ENCODE results near the gene PGAP3.
A peak's percentile ranks its signal among the peaks of the same experiment; 100 is the strongest.

Gene PGAP3

GRCh38 chr17:39643271-39643670, 44.6 kb downstream of the PGAP3 start:
- no peak for FAIRE-seq
- TF ChIP-seq POLR2AphosphoS5 (IDR thresholded peaks at IDR 0.05; ENCODE audit: low read depth, low read length): no peak
- TF ChIP-seq POLR2A (IDR thresholded peaks at IDR 0.05; ENCODE audit: low read depth, low read length): no peak
- TF ChIP-seq TAF1 (IDR thresholded peaks at IDR 0.05; ENCODE audit: borderline replicate concordance, low read depth, low read length): no peak
- no peak for DNase-seq (ENCODE audit: insufficient read length)

GRCh38 chr17:39642291-39643074, 45.4 kb downstream of the PGAP3 start:
- FAIRE-seq (no peak), DNase-seq (ENCODE audit: insufficient read length) (no peak)
- TF ChIP-seq POLR2AphosphoS5 (IDR thresholded peaks at IDR 0.05; ENCODE audit: low read depth, low read length) (no peak), POLR2A (IDR thresholded peaks at IDR 0.05; ENCODE audit: low read depth, low read length) (no peak), TAF1 (IDR thresholded peaks at IDR 0.05; ENCODE audit: borderline replicate concordance, low read depth, low read length) (no peak)

- TF ChIP-seq TAF1 (IDR thresholded peaks at IDR 0.05; ENCODE audit: borderline replicate concordance, low read depth, low read length) (no peak), POLR2A (IDR thresholded peaks at IDR 0.05; ENCODE audit: low read depth, low read length) (no peak), POLR2AphosphoS5 (IDR thresholded peaks at IDR 0.05; ENCODE audit: low read depth, low read length) (no peak)
- no peak for FAIRE-seq
These were observed 46.0 kb downstream of the PGAP3 start for GRCh38 chr17:39641883-39642282.

GRCh38 chr17:39641097-39641496, 46.8 kb downstream of the PGAP3 start:
- no peak for FAIRE-seq
- DNase-seq (ENCODE audit: insufficient read length): no peak
- TF ChIP-seq POLR2A (IDR thresholded peaks at IDR 0.05; ENCODE audit: low read depth, low read length) (no peak), TAF1 (IDR thresholded peaks at IDR 0.05; ENCODE audit: borderline replicate concordance, low read depth, low read length) (no peak), POLR2AphosphoS5 (IDR thresholded peaks at IDR 0.05; ENCODE audit: low read depth, low read length) (no peak)

More at GRCh38 chr17:39641883-39642282, 46.0 kb downstream of the PGAP3 start:
- no peak for DNase-seq (ENCODE audit: insufficient read length)

DNA sequence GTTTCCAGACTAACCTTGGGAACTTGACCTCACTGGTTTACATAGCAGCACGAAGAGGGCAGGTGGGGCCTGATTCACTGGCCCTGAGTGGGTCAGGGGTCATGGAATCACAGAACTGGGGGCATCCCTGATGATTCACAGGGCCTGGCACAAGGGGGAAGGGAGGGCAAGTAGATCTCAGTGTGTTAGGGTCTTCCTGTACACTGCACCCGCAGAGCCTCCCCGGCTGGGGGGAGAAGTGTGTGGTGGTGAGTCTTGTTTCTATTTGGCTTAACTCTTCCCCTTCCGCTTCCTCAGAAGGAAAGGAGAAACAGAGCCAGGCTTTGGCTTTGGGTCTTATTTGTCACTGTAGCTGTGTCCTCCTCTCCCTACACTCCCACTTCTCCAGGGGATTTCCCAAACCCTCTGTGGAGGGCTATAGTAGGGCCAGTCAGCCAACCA, 47.2 kb downstream of the PGAP3 start:
- no peak for TF ChIP-seq TAF1 (IDR thresholded peaks at IDR 0.05; ENCODE audit: borderline replicate concordance, low read depth, low read length)
- no peak for TF ChIP-seq POLR2A (IDR thresholded peaks at IDR 0.05; ENCODE audit: low read depth, low read length)
- no peak for TF ChIP-seq POLR2AphosphoS5 (IDR thresholded peaks at IDR 0.05; ENCODE audit: low read depth, low read length)
- FAIRE-seq (no peak), DNase-seq (ENCODE audit: insufficient read length) (no peak)

DNA sequence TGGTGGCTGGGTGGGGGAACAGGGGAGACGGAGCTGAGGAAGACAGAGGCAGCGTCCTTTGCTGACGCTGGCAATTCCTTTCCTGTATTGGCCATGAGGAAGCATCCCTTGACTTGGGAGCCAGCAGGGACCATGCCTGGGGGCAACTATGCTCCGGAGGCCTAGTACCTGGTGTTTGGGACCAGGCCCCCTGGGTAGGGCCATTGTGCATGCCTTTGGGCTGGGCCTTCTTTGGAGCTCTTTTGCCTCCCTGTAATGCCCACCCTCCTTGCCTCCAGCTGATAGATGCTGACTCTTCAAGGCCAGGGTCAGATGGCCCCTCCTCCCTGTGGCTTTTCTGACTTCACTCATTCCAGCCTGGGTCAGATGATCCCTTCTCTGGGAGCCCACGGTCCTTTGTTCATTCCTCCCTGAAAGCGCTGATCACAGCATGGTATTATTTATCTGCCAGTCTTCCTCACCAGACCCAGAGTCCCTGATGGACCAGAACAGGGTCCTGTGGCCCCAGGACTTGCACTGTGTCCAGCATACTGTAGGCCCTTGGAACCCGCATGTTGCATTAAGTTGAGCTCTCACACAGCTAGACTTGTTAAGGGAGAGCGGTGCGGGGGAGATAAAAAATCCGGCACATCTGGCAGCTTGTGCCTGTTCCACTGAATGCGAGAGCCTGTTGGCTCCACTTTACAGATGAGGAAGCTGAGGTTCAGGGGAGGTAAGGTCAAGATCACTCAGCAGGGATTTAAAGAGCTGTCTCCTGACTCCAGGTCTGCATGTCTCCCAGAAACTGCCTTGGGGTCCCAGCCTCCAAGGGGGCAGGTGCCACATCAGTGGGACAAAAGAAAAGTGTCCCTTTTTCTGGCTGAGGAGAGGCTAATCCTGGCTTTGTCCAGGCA, 48.0 kb downstream of the PGAP3 start:
- no peak for DNase-seq (ENCODE audit: insufficient read length)
- FAIRE-seq: no peak

DNA sequence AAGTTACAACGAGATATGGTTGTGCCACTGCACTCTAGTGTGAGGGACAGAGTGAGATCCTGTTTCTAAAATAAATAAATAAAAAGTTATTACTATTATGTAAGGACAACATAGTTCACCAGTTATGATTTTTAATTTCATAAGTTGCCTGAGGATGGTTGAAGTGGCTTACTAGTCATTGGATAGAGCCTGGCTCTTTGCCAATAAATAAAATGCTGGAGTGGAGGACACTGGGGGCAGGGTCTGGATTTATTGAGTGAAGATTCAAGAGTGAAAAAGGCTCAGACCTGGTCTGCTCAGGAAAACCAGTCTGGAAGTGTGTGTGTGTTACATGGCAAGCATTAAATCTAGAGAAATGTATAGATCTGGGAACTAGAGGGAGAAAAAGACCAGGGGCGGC, 48.8 kb downstream of the PGAP3 start:
- no peak for FAIRE-seq
- TF ChIP-seq TAF1 (IDR thresholded peaks at IDR 0.05; ENCODE audit: borderline replicate concordance, low read depth, low read length) (no peak), POLR2A (IDR thresholded peaks at IDR 0.05; ENCODE audit: low read depth, low read length) (no peak), POLR2AphosphoS5 (IDR thresholded peaks at IDR 0.05; ENCODE audit: low read depth, low read length) (no peak)

More for the DNA sequence above, 48.0 kb downstream of the PGAP3 start:
- TF ChIP-seq POLR2AphosphoS5 (IDR thresholded peaks at IDR 0.05; ENCODE audit: low read depth, low read length) (no peak), TAF1 (IDR thresholded peaks at IDR 0.05; ENCODE audit: borderline replicate concordance, low read depth, low read length) (no peak), POLR2A (IDR thresholded peaks at IDR 0.05; ENCODE audit: low read depth, low read length) (no peak)

DNA sequence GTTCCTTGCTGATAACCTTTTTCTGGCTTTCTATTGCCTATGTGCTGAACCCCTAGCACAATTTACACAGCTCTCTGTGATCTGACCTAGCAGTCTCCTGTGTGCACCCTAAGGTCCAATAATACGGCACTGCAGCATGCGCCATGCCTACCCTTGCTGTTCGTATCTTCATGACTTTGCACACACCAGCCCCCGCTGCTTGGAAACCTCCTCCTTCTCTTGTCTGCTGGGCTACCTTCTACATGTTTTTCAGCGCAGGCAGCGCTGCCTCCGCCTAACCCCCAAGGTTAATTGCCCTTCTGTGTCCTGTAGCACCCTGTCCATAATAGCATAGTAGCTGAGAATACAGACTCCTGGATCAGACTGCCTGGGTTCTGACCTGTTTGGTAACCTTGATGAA, 49.5 kb downstream of the PGAP3 start:
- TF ChIP-seq POLR2AphosphoS5 (IDR thresholded peaks at IDR 0.05; ENCODE audit: low read depth, low read length): no peak
- no peak for DNase-seq (ENCODE audit: insufficient read length)
- FAIRE-seq: no peak

More for the DNA sequence above, 48.8 kb downstream of the PGAP3 start:
- DNase-seq (ENCODE audit: insufficient read length): no peak

GRCh38 chr17:39636927-39637736, 50.7 kb downstream of the PGAP3 start, which contains the start of gene STARD3:
TSS of gene STARD3 (plus strand) at chr17:39637144. CDS start at chr17:39653532, 16,388 bp downstream.
- peak; percentile 97 for FAIRE-seq
- DNase-seq (ENCODE audit: insufficient read length): peak; percentile 99
- peak; percentile 87 for TF ChIP-seq POLR2AphosphoS5 (IDR thresholded peaks at IDR 0.05; ENCODE audit: low read depth, low read length)
- peak; percentile 78 for TF ChIP-seq TAF1 (IDR thresholded peaks at IDR 0.05; ENCODE audit: borderline replicate concordance, low read depth, low read length)
- TF ChIP-seq POLR2A (IDR thresholded peaks at IDR 0.05; ENCODE audit: low read depth, low read length): peak; percentile 84

- FAIRE-seq (no peak), DNase-seq (ENCODE audit: insufficient read length) (no peak)
- TF ChIP-seq POLR2A (IDR thresholded peaks at IDR 0.05; ENCODE audit: low read depth, low read length) (no peak), TAF1 (IDR thresholded peaks at IDR 0.05; ENCODE audit: borderline replicate concordance, low read depth, low read length) (no peak), POLR2AphosphoS5 (IDR thresholded peaks at IDR 0.05; ENCODE audit: low read depth, low read length) (no peak)
These were observed 51.3 kb downstream of the PGAP3 start for GRCh38 chr17:39636587-39636926.
